Upper lobe of left lung (tissue), 4 donors: ENCODE data around the gene TYROBP.

Experiments used
- CTCF ChIP-seq, 6 experiments: fragments of 450-650 bp in 4 of 6; fragments of 200-600 bp in 2 of 6; sonication (generic) in 2 of 6; IDR thresholded peaks; one replicate each; pipeline ENCODE4 v1.5.1; 2016 to 2019; ENCODE audit warnings: antibody characterized with exemption in 6 of 6
- POLR2AphosphoS5 ChIP-seq, 2 donors: sonication (generic); formaldehyde crosslinking; IDR thresholded peaks; one replicate each; pipeline ENCODE4 v1.5.1; 2017; ENCODE audit warnings: antibody characterized with exemption in 2 of 2

DNA sequence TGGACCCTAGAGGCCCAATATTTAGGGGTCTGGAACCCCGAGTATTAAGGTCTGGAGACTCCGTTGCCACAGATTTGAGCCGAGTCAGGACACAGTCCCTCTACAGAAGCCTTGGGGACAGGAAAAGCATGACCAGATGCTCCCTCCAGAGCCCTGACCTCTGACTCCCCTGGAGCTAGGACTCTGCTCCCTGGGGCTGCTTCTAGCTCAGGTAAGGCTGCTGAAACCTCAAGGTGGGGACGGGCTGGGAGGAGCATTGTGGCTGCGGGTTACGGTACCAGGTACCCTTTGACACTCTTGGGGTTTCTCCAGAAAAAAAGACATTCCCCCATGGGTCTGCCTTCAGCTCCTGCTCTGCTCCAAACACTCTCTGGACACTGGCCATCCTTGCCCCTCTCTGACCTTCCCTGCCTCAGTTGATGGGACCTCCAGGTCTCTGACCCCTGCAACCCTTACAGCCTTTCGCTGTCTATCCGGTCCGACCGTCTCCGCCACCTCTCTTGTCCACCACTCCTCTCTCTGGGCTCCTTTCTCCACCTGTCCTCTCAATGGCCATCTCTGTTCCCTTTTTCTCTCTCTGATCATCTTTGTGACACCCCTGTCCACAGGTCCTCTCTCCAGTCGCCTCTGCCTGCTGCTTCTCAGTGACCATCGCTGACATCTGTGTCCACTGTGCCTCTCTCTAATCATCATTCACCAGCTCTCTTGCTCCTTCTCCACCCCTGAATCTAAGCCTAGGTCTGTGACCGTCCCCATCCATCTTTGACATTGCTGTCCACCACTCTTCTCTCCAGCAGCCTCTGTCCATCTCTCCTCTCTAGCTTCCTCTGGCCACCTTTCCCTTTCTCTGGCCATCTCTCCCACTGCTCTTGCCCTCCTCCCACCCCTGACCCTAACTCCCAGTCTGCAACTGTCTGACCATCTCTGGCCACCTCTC, 29.5 kb upstream of the TYROBP start:
- no peak for TF ChIP-seq CTCF (IDR thresholded peaks at IDR 0.05)
- TF ChIP-seq POLR2AphosphoS5 (IDR thresholded peaks at IDR 0.05) = no peak
